DOHH2 (cell line): Measurements from ENCODE around the gene STAT5B.

ENCODE experiments used
- EZH2phosphoT487 ChIP-seq: fragments of 200-600 bp; sonication (generic); IDR thresholded peaks from 2 replicates; pipeline ENCODE4 v1.6.1; 2017; ENCODE audit warnings: borderline replicate concordance, mild to moderate bottlenecking, antibody characterized with exemption, low read length, moderate library complexity, mixed read lengths
- TF ChIP-seq, protein P1 (sequence below): fragments of 200-600 bp; sonication (generic); IDR thresholded peaks from one replicate; pipeline ENCODE4 v1.5.1; 2014; ENCODE audit warnings: antibody characterized with exemption, mild to moderate bottlenecking, low read depth, low read length; ENCODE audit not compliant: poor library complexity, severe bottlenecking

DNA sequence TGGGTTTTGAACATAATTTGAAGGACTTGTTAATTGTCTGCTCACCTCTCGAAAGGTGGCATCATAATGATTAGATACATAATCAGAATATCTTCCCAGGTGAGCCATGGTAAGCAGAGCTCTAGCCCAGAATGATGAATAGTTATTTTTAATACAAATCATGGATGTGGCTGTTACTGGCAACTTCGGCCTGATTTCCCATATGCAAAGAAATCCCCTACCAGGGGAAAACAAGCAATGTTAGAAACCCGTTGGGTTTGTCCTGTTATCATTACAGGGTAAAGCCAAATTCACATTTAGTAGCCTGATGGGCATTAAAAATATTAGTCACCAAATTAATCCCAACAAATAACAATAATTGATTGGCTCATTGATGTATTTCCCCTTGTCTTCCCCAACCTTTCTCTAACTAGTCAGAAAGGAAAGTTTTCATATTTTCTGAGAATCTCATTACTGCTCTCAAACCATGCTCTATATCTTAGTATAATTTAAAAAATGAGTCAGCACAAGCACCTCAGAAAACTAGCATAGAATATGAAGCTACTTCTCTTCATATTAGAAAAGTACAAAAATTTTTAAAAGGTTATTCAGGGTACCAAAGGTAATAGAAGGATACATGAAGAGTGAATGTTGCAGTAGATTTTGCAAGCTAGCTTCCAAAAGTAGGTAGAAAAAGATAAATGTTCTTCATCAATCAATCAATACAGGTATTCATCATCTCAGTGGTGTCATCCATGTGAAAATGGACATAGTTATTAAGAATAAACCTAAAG, 5.0 kb downstream of the STAT5B start:
- TF ChIP-seq, protein P1, sequence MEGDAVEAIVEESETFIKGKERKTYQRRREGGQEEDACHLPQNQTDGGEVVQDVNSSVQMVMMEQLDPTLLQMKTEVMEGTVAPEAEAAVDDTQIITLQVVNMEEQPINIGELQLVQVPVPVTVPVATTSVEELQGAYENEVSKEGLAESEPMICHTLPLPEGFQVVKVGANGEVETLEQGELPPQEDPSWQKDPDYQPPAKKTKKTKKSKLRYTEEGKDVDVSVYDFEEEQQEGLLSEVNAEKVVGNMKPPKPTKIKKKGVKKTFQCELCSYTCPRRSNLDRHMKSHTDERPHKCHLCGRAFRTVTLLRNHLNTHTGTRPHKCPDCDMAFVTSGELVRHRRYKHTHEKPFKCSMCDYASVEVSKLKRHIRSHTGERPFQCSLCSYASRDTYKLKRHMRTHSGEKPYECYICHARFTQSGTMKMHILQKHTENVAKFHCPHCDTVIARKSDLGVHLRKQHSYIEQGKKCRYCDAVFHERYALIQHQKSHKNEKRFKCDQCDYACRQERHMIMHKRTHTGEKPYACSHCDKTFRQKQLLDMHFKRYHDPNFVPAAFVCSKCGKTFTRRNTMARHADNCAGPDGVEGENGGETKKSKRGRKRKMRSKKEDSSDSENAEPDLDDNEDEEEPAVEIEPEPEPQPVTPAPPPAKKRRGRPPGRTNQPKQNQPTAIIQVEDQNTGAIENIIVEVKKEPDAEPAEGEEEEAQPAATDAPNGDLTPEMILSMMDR: no peak
- TF ChIP-seq EZH2phosphoT487: no peak
